Measurements from ENCODE around the gene PTGER1. TPM values are rescaled to one million over a fixed set of nuclear protein-coding genes. Genes with fewer than 3 reads are reported as not detected.

The PTGER1 gene
- total RNA-seq, 2 experiments from 2014 or later, result 0.34 to 0.53 TPM

DNA sequence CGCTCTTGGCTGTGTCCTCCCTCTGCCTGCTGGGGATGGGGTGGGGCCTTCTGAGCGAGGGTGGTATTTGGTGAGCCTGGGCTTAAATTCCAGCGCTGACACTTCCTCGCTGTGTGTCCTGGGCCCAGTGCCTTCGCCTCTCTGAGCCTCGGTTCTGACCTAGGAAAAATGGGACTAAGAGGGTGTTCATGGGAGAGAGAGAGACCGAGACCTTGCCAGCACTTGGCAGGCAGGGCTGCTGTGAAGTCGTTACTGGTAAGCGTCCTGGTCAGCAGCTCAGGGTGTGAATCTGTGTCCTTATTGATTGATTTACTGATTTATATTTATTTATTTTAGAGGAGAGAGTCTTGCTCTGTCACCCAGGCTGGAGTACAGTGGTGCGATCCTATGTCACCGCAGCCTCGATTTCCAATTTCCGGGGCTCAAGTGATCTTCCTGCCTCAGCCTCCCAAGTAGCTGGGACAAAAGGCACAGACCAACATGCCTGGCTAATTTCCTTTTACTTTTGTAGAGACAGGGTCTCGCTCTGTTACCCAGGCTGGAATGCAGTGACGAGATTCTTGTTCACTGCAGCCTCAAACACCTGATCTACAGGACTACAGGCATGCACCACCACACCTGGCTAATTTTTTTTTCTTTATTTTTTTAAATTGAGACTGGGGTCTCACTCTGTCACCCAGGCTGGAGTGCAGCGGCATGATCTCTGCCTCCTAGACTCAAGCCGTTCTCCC, 39.7 kb downstream of the PTGER1 start:
- ChIA-PET CTCF (interaction anchor here (0.8 to 2.2 kb wide), 4 partner anchors 37 to 52 kb away, joined by 3 to 6 read pairs (median 4); no protein-coding TSS in a partner anchor), POLR2A (no interaction called here)

DNA sequence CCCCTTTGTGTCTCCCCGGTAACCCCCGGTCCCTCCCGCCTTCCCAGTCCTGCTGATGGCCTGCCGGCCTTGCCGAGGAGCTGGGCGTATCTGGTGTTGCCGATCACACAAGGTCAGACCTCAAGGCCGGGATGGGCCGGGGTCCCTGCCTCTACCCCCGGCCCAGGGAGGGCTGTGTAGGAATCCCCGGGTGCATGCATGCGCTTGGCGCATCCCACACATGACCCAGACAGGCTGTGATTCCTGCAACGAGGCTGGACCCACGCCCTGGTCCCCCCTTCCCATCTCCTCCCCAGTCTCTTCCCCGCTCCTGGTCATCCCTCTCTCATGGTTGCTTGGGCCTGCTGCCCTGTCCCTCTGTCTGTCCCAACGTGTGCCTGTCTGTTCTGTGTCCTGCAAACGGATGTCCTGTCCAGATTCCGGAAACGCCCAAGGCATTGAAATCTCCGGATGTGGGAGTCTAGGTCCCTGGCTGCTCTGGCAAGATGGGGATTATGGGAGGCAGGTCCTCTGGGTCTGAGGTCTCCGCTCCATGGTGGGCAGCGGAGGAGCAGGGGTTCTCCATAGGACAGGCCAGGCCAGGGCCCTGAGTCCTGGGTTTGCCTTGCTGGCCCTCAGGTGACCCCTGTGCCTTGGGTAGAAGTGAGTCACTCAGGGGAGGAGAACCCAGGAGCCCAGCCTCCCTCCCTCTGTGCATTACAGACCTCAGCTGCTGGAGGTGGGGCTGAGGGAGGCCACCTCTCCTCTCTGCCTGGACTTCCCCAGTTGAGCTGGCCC, 40.4 kb downstream of the PTGER1 start:
- CTCF ChIA-PET, result interaction anchor here (1.1 to 2.2 kb wide), 3 partner anchors 38 to 53 kb away, joined by 4 to 6 read pairs (median 4); no protein-coding TSS in a partner anchor

DNA sequence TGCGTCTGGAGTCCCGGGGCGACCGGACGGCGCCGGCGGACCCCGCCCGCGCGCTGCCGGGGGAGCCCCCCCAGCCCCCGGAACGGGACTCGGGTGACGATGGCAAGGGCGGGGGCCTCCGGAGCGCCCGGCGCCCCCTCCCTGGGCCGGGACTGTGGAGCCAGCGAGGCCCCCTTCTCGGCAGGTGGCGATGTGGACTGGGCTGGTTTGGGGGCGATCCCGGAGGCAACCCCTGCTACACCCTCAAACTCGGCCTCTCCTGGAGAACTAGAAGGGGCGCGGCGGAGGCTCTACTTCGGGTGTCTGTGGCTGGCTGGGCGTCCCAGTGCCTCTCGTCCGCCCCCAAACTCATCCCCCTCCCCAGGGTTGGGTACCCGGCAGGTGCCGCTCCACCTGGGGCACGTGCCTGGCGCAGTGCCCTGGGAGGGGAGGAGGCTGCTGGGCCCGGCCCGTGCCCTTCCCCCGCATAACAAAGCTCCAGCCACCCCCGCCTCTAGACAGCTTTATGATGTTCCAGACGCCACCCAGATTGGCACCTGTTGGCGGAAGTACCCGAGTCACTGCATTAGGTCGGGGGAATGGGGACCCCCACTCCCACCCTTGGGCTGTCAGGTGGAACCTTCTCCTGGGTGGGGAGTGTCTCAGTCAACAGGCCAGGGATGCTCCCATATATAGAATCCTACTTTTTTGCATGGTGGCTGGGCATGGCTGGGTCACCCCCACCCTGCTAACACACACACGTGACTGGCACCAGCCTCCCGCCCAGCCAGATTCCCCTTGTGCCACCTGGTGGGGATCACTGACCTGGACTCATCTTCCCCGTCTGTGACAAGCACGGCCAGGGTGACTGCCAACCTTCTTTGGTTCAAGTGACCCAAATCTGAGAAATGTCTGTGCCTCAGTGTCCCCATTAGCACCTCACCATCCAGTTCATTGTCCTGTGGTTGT, 41.3 kb downstream of the PTGER1 start:
- CTCF ChIA-PET, result no interaction called here
- POLR2A ChIA-PET, result interaction anchor here (0.6 kb wide), 1 partner anchor 12 kb away, joined by 3 read pairs; no protein-coding TSS in a partner anchor

More for the DNA sequence above, 40.4 kb downstream of the PTGER1 start:
- POLR2A ChIA-PET, result no interaction called here

DNA sequence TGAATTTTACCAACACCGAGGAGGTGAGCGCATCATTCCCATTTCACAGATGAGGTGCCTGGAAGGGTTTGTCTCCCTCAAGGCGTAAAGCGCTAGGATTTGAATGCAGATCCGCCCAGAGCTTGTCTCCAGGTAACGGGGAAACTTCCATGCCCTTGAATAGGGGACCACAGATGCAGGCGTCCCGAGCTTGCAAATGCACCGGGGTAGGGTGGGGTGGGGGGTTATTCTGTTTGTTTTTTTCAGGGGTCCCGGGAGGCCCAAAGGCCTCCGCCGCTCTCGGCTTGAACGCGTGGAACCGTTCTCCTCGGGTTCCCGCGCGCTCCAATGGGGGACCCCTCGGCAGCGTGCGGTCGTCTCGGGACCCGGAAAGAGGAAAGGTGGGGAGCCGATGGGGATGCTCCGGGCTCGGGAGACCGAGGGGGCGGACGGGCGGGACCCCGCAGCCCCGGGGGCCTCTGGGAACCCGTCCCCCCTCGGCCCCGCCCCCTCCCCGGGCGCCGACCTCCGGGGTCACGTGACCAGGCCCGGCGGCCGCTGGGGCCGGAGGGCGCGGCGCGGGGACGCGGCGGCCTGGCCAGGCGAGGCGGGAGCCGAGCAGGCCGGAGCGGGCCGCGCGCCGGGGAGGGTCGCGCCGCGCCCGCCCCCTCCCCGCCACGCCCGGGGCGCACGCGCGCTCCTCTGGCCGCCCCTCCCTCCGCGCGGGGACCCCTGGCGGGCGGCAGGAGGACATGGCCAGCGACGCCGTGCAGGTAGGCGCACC, 42.2 kb downstream of the PTGER1 start, which contains the start of gene PKN1:
TSS of gene PKN1 (plus strand) at position 516 of the 763 bp plus-strand sequence. CDS start at position 732, 216 bp downstream.
- POLR2A ChIA-PET, result interaction anchor here (0.5 to 1.3 kb wide), 5 partner anchors 14 to 1920 kb away, joined by 3 to 10 read pairs (median 4); partner anchors contain the start of gene DDX39A
- CTCF ChIA-PET, result interaction anchor here (0.7 to 2.5 kb wide), 9 partner anchors 9 to 52 kb away, joined by 3 to 24 read pairs (median 7); partner anchors contain the start of gene PTGER1

DNA sequence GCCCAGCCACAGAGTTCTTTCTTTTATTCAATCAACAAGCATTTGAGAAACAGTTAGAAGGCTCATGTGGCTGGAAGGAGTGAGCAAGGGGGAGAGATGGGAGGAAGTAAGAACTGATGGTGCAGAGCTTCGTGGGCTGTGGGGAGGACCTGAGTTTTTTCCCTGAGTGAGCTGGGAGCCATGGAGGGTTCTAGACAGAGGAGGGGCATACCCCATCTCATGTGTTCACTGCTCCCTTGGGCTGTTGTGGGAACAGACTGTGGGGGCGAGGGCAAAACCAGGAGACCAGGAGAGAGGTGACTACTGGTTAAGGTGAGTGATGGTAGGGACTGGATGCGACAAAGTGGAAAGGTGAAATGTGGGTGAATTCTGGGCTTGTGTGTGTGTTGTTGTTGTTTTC, 44.4 kb downstream of the PTGER1 start:
- ChIA-PET CTCF (interaction anchor here (0.9 to 2.5 kb wide), 5 partner anchors 10 to 52 kb away, joined by 3 to 24 read pairs (median 7); no protein-coding TSS in a partner anchor), POLR2A (no interaction called here)

DNA sequence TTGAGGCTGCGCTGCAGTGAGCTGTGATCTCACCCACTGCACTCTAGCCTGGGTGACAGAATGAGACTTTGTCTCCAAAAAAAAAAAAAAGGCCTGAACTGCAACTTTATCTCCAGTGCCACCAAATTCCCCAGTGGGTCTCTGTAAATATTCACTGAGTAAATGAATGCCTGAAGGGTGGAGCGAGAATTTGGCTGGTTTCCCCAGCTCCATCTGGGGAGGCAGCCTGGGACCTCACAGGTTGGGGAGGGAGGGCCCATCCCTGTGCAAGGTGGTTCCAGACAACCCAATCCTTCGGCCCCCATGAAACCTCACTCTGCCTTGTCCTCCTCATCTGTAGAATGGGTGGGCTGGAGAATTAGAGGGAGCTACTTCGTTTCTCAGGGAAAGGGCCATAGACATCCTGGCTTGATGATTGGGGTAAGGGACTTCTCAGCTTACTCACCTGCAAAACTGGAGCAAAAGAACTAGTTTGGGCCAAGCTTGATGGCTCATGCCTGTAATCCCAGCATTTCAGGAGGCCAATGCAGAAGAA, 46.2 kb downstream of the PTGER1 start:
- POLR2A ChIA-PET, result no interaction called here

DNA sequence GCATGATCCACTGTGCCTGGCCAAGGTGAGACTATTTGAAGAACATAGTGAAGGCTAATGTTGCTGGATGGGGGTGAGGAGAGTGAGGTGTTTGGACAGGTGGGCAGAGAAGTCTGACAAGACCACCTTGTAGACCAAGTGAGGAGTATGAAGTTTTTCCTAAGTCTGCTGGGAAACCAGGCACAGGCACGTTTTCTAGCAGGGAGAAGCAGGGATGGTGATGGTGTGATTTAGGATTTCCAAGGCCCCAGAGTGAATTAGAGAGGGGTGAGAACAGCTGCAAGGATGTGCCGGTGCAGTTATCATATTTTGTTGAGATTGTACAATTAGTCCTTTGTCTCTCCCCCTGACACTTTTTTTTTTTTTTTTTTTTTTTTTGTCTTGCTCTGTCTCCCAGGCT, 47.7 kb downstream of the PTGER1 start:
- ChIA-PET CTCF (interaction anchor here (1.9 to 2.3 kb wide), 2 partner anchors 22 to 45 kb away, joined by 7 read pairs; no protein-coding TSS in a partner anchor), POLR2A (interaction anchor here (0.6 kb wide), 1 partner anchor 14 kb away, joined by 5 read pairs; no protein-coding TSS in a partner anchor)

More for the DNA sequence above, 46.2 kb downstream of the PTGER1 start:
- CTCF ChIA-PET, result interaction anchor here (0.5 to 2.3 kb wide), 5 partner anchors 9 to 1607 kb away, joined by 3 to 7 read pairs (median 3); no protein-coding TSS in a partner anchor

DNA sequence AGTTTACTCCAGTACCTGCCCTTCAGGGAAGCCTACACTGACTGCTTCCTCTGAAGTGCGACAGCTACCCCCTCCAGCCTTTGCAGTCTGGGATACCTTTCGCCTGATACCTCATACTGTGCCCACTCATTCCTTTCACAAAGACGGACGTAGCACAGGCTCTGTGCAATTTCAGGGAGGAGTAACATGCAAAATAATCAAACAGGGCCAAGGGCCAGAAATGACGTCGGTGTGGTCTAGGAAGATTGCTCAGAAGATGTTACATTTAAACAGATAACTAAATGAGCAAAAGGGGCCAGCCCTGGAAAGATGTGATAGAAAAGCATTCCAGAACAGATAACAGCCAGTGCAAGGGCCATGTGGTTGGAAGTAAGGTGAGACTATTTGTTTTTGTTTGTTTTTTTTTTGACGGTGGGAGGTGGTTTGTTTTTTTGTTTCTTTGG, 49.4 kb downstream of the PTGER1 start:
- CTCF ChIA-PET, result no interaction called here
- POLR2A ChIA-PET, result no interaction called here

Other genes starting within 250 kb of the PTGER1 start
- 100 to 1,000 TPM; 224 to 225 TPM for gene ADGRE5, start 93.9 kb downstream of the PTGER1 start, total RNA-seq
- 100 to 1,000 TPM; 276 to 286 TPM for gene DDX39A, start 56.0 kb downstream of the PTGER1 start, total RNA-seq
- 100 to 1,000 TPM; 171 to 180 TPM for gene PKN1, start 42.0 kb downstream of the PTGER1 start, total RNA-seq
- gene GIPC1, start 20.8 kb upstream of the PTGER1 start, total RNA-seq, result 10 to 100 TPM; 31.8 to 32.5 TPM
- gene DNAJB1, start 43.0 kb upstream of the PTGER1 start, total RNA-seq, result 10 to 100 TPM; 93.8 to 95.8 TPM
- 100 to 1,000 TPM; 117 to 122 TPM for gene TECR, start 54.2 kb upstream of the PTGER1 start, total RNA-seq
- 100 to 1,000 TPM; 128 to 129 TPM for gene NDUFB7, start 96.7 kb upstream of the PTGER1 start, total RNA-seq
- 1 to 10 TPM; 1.2 to 1.3 TPM for gene CLEC17A, start 107.7 kb upstream of the PTGER1 start, total RNA-seq
- gene ADGRE3, start 199.5 kb upstream of the PTGER1 start, total RNA-seq, result not detected
- 1 to 10 TPM; 7.8 to 8.0 TPM for gene ZNF333, start 214.7 kb upstream of the PTGER1 start, total RNA-seq

All from activated CD8-positive, alpha-beta memory T cell treated with anti-CD3 and anti-CD28 coated beads for 36 hours (primary cell).